K562 (cell line): ENCODE measurements around the gene CYLD.

Experiments
- AFF4 ChIP-seq: sonication (generic); formaldehyde crosslinking; IDR thresholded peaks from 2 replicates; pipeline ENCODE4 v1.8.0; 2023; ENCODE audit warnings: mild to moderate bottlenecking, missing genetic modification reagents
- ARID3A ChIP-seq: IDR thresholded peaks from 2 replicates; pipeline ENCODE4 v1.6.1; 2012; ENCODE audit warnings: low read depth, low read length, improper control_type of control experiment, borderline replicate concordance
- BCOR ChIP-seq: fragments of 450-650 bp; IDR thresholded peaks from 2 replicates; pipeline ENCODE4 v1.6.1; 2016
- CHD1 ChIP-seq: fragments of 200-600 bp; sonication (generic); IDR thresholded peaks from one replicate; pipeline ENCODE4 v1.6.1; 2012; ENCODE audit warnings: mild to moderate bottlenecking, moderate library complexity, low read length, inconsistent platforms
- CTCF ChIP-seq, 3 experiments: IDR thresholded peaks in 2 of 3; conservative IDR thresholded peaks in 1 of 3; 2 replicates each; pipeline ENCODE4 v1.5.1; 2011 to 2012; ENCODE audit warnings: low read length in 3 of 3, mild to moderate bottlenecking in 3 of 3, control low read depth in 2 of 3, improper control_type of control experiment in 1 of 3, inconsistent platforms in 1 of 3, low read depth in 1 of 3, mixed read lengths in 1 of 3, moderate library complexity in 1 of 3; ENCODE audit not compliant: insufficient read depth in 2 of 3
- HMGXB4 ChIP-seq: sonication (generic); formaldehyde crosslinking; IDR thresholded peaks from 2 replicates; pipeline ENCODE4 v1.8.1; 2023; ENCODE audit warnings: mild to moderate bottlenecking, missing genetic modification reagents
- JUNB ChIP-seq: fragments of 450-650 bp; formaldehyde crosslinking; conservative IDR thresholded peaks from 2 replicates; pipeline ENCODE4 v1.4.0; 2020; ENCODE audit warnings: mild to moderate bottlenecking
- RAD21 ChIP-seq, 2 experiments: fragments of 250-450 bp in 1 of 2; fragments of 450-650 bp in 1 of 2; sonication (Bioruptor Pico) in 1 of 2; formaldehyde crosslinking in 1 of 2; IDR thresholded peaks in 1 of 2; conservative IDR thresholded peaks in 1 of 2; 2 replicates each; pipeline versions ENCODE4 v1.4.0 to v1.8.0; 2020 to 2022; ENCODE audit warnings: mild to moderate bottlenecking in 2 of 2, moderate library complexity in 1 of 2
- SMARCC2 ChIP-seq: fragments of 450-650 bp; IDR thresholded peaks from 2 replicates; pipeline ENCODE4 v1.6.1; 2017; ENCODE audit warnings: antibody characterized with exemption, moderate library complexity, mild to moderate bottlenecking, low read depth
- TAF1 ChIP-seq: IDR thresholded peaks from 2 replicates; pipeline ENCODE4 v1.6.1; 2011; ENCODE audit warnings: mild to moderate bottlenecking, low read length, moderate library complexity; ENCODE audit not compliant: insufficient read depth, control insufficient read depth, severe bottlenecking; ENCODE audit errors: extremely low read depth
- ZBTB7A ChIP-seq: IDR thresholded peaks from 2 replicates; pipeline ENCODE4 v1.6.1; 2011; ENCODE audit warnings: low read depth, mild to moderate bottlenecking, low read length, moderate library complexity, borderline replicate concordance; ENCODE audit not compliant: control insufficient read depth
- ZEB2 ChIP-seq: fragments of 450-650 bp; IDR thresholded peaks from 2 replicates; pipeline ENCODE4 v1.6.1; 2016

GRCh38 chr16:50765861-50766260 is 24.0 kb downstream of the CYLD start:
- TF ChIP-seq ZBTB7A (no peak), RAD21 (CRISPR knock-in tag; conservative IDR thresholded peaks at IDR 0.05 in 1 of 2, IDR thresholded peaks at IDR 0.05 in 1 of 2) (no peak), AFF4 (CRISPR knock-in tag) (no peak), TAF1 (no peak), SMARCC2 (no peak), JUNB (CRISPR knock-in tag) (no peak), CTCF (IDR thresholded peaks at IDR 0.05 in 2 of 3, conservative IDR thresholded peaks at IDR 0.05 in 1 of 3; ENCODE audit: insufficient read depth in 2 of 3, low read depth in 1 of 3, low read length in 3 of 3) (no peak), HMGXB4 (CRISPR knock-in tag) (no peak), ZEB2 (no peak), ARID3A (no peak), CHD1 (no peak), BCOR (no peak)
